HG03025 (cell line): ENCODE results near the gene RAD51B.
"Not testable (repeated sequence)": the region's sequence is repeated elsewhere in the genome, so short reads cannot be mapped to it uniquely, and the experiment has no call there.

Experiments
- ATAC-seq: cut with Tn5 transposase; IDR thresholded peaks from one replicate; pipeline ENCODE4 v1.9.1; 2021; ENCODE audit warnings: mild to moderate bottlenecking, moderate library complexity; ENCODE audit not compliant: unreplicated experiment, low FRiP score

Gene RAD51B

DNA sequence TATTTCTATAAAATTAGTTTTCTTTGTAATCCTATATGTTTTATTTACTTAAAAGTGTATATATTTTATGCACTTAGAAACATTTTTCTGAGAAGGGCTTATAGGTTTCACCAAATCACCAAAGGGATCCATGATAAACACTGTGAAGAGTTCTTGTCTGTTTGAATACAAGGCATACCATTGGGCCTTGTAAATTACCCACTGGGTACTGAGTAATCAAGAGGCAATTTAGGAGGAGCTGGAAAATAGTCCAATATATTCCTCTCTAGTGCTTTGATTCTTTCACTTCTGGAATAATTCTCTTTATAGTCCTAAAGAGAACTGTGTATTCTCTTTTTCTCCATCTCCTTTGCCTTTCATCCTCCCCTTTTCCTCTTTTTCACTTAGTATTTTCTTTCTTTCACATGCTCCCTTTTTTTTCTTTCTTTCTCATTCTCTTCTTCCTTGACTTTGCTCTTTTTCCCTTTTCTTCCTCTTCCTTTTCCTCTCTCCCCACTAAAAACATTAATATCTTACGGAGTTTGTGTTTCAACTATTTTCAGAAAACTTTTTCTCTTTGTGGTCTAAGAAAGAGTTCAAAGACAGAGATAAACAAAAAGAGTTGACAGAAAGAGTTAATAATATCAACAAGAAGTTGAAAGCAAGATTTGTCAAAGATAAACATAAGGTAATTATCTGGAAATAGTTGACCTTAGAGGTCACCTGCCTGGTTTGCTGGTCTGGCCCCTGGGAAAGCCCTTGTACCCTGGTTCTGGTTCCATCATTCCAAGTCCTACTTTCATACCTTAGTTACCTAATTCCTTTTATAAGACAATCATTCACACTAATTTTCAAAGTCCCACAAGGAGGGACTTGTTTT, 435.3 kb downstream of the RAD51B start:
- no peak for ATAC-seq

DNA sequence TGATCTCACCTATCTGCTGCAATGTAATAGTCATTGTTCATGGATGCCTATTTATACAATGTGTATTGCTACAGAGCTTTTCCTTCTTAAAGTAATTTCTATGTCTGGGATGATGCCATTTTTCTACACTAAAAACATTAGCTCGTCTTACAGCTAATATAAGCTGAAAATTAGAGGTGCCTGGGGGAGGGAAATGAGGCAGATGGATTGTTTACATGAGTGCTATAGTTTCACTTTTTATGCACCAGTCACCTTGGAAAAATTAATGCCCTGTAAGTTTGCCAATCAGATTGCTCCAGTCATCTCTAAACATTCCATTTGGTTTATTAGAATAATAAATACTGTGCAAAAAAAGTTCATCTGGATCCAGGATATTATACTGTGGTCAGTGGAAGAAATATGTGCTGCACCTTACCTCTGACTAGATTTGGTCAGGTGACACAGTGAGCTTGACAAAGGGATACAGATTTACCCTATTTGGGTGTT, 436.2 kb downstream of the RAD51B start:
- ATAC-seq, result no peak

DNA sequence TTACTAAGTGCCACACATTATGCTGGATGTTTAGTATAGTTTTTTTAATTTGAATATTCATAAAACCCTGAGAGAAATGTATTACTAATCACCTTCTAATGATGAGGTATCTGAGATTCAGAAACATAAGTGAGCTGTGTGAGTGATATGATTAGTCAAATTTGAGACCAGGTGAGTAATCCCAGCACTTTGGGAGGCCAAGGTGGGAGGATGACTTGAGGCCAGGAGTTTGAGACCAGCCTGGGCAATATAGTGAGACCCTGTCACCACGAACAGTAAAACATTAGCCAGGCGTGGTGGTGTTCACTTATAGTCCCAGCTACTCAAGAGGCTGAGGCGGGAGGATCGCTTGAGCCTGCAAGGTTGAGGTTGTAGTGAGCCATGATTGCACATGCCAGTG, 438.4 kb downstream of the RAD51B start:
- ATAC-seq, result no peak

DNA sequence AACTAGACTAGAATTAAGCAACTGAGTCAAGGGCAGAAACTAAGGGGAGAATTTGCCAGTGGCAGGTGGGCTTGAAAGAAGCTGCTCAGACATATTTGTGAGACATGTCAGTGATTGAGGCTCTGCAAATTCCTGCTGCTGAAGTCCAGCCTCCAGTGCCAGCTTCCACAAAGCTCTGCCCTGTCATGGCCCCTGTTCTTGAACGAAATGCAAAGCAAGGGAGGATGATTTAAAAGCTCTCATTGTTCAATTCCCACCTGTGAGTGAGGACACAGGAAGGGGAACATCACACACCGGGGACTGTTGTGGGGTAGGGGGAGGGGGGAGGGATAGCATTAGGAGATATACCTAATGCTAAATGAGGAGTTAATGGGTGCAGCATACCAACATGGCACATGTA, 439.4 kb downstream of the RAD51B start:
- not testable (repeated sequence) for ATAC-seq

DNA sequence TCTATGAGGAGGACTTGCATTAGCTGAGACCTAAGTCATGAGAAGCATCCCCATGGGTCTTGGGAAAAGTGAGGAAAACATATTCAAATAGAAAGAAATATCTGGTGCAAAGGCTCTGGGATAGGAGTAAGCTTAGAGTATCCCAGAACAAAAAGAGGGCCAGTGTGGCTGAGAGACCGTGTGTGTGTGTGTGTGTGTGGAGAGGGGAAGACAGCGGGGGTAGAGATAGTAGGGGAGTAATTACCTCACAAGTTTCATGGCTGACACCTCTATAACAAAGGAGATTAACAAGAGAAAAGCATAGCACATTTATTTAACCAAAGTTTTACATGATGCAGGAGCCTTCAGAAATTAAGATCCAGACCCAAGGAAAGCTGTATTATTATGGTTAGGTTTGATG, 440.5 kb downstream of the RAD51B start:
- ATAC-seq, result no peak

DNA sequence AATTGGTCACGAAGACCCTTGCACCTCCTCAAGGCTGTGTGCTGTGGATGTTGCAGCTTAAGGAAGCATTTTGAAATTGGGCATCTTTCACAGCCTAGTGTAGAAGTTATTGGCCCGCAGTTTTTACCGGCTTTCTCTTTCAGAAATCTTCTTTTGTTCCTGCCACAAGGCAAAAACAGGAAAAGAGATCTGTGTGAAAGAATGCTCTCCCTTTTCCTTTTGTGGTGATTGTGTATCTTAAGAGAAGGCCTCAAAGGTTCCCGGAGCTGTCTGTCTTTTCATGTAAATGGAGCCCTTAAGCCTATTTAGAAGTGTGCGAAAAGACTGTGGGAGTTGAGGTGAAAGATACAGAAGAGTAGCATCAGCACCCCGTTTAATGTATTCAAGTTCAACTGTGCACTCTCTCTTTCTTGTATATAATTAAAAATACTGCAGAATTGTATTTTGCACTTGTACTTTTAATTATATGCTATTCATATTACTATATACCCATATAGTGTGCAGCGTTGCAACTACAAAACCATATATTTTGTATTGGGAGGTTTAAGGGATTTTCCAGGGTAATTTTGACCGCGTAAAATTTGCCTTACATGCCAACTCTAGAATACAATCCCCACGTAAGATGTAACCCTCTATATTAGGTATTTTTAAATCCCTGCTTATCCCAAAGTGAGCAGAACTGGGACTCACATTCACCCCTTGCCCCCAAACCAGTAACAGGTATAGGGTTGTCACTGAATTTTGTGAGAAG, 441.7 kb downstream of the RAD51B start:
- ATAC-seq, result no peak

DNA sequence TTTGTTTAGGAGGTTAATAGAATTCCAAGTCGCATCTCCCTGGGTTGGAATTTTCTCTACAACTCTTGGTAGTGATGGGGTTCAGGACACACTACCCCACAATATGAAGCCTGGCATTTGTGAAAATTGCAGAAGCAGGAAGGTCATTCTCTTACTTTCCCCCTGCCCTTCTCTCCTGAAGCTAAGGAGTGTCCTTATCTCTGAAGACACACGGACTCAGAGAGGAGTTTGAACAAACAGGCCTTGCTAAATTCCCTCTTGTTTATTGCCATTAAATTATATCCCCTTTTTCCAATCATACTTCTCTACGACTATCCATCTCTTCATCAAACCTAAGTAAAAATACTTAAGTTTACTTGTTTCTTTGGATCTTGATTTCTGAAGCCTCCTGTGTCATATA, 443.0 kb downstream of the RAD51B start:
- no peak for ATAC-seq

DNA sequence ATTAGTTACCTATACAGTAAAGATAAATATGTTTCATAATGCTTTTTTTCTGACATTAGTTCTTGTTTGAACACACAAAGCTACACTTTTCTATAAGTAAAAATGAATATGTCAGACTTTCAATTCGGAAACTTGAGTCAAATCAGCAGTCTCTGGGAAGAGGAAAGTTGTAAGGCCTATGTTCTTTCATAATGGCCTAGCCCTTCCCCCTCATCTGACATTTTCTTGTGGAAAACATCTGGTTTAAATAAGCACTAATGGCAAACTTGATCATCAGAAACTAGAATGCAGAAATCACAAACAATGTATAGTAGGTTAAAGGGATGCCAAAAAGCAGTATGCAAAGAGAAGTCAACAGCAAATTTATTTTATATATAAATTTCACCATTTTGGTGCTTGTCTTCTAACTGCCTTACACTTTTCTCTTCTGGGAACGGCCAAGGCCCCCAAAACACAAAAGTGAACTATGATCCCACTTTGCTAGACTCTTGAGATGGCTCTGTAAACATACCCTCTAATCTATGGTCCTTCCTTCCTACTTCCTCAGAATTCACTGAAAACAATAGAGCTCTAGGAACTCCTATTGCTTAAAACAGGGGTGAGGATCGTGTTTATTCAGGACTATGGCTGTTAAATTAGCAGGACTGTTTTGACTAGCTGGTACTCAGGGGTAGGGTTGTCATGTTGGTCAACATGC, 444.1 kb downstream of the RAD51B start:
- no peak for ATAC-seq

DNA sequence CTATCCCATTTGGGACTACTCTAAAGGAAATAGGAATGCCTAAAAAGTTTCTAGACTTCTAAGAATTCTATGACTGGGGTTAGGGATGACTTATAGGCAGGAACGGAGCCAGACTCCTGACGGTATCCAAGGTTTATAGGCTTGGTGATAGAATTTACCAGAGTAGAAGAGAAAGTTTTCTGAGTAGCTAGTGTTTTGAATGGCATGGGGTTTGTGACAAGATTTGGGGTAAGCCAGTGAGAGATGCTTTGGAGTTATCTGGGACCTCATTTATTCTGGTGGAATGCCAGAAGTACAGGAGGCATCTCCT, 444.6 kb downstream of the RAD51B start:
- no peak for ATAC-seq

DNA sequence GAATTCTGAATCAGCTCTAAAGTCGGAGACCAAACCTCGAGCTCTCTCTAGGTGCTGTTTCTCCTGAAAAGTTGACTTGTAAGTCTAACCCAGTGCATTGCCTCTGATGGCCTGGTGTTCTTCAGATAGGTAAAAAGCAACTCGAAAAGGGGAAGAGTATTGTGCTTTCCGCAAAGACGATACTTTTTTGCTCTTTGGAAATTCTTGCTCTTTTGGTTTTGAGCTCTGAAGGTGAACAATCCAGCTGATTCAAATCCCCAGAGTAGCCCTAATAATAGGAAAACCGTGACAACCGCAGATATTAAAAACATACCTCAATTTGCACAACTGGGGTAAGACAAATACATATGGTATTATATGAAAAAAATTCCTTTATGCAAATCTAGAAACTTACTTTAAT, 447.4 kb downstream of the RAD51B start:
- no peak for ATAC-seq

DNA sequence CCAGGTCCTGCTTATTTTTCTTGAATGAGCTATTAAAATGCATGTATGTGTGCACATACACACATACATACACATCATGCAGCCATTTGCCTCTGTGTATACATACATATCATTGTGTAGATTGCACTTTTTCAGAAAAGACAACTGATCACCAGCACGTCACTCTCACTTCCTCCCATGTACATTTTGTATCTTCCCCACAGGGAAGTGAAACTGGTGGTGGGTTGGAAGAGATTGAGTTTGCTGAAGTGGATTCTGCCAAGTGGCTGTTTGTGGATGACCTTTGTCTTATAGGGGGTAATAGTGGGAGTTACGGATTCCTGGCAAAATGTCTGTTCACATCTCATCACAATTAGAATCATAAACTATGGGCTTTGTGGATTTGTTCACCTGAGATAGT, 448.6 kb downstream of the RAD51B start:
- peak; percentile 60 for ATAC-seq

DNA sequence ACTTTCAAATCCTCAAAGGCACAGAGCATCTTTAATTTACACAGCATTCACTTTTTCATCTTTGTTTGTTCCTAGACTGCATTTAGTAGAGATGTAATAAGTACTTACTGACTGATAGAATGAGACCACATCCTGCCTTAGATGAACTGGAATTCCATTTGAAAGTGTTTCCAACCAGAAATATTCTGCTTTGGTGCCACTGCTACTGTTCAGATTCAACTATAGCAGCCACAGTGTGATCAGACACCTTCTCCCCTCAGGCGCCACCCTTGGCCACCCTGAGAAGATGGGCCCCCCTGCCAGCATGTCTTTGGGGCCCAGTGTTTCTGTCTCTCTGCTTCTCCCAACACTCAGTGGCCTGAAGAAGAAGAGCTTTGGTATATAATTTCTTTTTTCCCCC, 449.1 kb downstream of the RAD51B start:
- ATAC-seq, result no peak

DNA sequence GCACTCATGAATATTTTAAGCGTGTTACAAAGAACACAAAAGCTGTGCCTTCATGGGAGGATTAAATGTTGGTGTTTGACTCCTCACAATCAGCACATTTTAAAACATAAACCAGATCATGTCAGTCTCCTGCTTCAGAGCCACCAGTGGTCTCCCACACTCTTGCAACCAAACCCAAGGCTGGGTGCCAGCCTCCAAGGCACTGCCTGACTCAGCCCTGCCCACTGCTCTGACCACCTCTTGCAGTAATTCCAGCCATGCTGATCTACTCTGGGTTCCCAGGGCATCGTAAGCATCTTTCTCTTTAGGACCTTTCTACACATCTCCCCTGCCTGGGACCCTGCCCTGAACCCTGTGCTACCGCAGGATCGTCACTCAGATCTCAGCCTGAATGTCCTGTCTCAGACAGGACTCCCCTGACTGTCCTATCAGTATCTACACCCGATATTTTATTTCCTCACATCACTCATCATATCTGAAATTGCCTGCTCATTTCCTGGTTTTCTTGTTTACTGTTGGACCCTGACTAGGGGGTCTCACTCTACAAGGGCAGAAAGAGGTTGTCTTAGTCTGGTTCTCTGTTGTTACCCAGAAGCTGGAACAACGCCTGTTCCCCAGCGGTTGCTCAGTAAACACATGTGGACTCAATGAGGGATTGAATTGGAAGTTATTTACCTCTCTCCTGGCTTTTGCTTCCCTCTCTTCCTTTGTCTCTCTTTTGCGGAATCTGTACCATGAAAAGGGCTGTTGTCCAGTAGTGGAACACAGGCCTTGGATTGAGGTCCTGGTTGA, 449.8 kb downstream of the RAD51B start:
- no peak for ATAC-seq

DNA sequence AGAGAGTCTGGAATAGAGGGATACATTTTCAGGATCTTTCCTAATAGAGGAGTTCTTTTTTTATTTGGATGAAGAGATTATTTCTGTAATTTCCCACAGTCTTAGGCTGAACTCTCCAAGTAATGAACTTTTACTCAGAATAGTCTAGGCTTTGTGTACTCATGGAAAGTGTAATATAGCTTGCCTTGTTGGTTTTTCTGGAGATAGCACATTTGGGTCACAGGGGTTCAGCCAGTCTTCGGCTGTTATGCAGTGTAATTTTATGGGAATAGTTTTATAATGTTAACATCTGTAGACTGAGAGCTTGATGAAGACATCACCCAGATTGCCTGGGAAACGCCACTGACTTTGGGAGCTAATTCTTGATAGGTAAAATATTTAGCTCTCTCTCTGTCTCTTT, 450.8 kb downstream of the RAD51B start:
- ATAC-seq, result no peak

DNA sequence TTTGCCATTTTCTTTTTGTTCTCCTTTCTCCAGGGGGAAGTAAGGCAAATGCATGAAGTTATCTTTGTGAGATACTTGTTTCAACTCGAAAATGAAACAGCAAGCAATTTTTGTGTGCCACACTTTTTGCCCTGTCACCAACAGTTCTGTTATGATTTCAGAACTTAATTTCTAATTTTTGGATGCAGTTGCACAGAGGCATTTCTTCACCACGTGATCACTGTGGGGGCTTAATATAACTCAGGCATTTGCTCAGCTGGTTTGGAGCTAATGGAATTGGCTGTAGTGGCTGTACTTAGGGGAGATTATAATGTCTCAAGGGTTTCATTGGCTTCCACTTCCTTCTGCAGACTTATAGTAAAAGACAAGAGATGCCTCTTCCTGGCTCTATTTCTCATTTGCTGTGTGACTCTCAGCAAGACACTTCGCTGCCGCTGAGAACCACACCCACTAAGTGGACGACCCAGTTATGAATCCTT, 452.4 kb downstream of the RAD51B start:
- no peak for ATAC-seq

DNA sequence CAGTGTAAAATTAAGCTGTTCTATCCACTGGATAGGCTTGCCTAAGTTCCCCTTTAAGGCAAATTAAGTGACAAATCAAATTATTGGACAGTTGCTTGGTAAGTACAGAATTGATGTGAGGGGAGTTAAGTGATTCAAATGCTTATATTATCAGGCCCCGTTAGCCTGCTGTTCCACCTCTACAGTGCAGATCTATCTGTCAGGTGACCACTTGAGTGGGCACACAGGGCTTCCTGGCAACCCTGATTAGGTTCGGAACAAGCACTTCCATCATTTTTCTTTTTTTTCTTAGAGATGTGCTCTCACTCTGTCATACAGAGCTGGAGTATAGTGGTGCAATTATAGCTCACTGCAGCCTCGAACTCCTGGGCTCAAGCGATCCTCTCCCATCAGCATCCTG, 453.8 kb downstream of the RAD51B start:
- no peak for ATAC-seq

DNA sequence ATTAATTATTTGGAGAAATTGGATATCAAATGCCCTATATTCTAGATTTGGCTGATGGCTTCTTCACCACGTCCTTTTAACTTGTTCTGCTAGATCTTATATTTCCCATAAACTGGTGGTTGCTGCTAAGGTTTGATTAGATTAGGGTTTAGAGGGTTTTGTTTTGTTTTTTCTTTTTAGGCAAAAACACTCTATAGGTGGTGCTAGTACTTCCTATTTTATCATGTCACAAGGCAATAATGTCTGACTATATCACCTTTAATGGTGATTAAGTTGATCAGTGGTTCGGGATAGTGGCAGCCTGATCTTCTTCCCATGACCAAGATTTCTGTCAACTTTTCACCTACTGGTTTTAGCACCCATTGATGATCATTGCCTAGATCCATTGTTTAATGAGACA, 455.1 kb downstream of the RAD51B start:
- ATAC-seq, result no peak

DNA sequence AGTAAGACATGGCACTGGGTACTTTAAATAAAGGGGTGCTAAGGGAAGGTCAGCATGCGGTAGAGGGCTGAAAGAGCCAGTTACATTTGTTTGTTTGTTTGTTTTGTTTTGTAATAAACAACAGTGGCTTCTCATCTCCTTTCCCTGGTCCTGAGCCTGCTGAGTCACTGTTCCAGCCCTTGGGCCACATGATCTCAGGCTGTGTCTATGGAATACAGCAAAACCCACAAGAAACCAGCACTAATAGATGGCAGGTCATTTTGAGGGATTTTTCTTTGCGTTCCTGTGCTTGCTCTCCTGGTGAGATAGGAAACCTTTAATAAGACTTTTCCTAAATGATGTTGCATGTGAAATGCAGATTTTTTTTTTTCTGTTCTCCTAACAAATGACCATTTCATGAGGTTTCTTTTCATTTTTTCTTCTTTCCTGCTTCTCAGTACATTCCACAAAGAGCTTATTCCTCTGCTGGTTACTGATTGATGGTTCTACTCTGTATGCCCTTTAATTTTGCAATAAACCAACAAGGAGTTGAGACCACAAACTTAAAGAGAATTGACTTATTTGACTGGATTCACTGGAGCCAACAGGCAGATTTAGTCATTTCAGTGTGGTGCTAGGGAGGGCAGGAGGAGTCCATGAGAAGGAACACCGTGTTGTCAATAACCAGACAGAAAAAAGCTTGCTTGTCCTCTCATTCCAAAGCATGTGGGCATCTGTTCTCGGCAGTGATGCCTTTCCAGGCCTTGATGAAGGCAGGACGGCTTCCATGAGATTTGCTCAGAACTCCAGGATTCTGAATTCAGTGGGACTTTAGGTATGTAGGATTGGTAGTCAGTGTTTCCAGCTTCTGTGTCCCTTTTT, 459.2 kb downstream of the RAD51B start:
- ATAC-seq, result no peak

DNA sequence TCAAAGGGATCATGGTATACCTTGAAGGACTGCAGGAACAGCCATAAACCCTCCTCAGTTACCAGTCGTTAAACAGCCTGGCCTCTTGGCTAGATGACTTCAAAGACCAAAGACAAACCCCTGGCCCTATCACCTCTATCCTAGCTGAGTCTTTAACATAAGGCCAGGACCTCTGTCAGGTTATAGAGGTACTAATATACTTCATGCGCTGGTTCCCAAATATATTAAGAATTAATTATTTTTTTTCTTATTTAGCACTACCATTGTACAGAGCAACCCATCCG, 459.8 kb downstream of the RAD51B start:
- no peak for ATAC-seq

DNA sequence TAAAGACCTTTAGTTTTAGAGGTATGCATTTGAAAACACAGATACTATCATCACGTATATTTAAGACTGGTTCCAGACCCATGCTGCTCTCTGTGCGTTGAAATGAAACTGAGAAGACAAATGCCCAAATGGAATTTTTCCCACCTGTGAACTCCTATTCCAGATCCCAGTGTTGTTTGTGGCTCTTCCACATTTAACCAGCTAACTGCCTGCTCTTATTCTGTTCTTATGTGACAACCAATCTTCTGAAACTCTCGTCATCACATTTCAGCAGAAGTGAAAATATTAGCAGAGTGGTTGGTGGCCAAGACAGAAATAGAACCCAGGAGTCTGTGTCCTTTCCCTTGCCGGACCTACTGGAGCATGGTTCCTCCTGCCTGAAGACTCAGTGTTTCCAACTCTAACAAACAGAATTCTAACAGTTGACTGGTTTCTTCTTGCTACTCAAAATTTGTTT, 460.2 kb downstream of the RAD51B start:
- no peak for ATAC-seq
